GM19372 (cell line): ENCODE measurements around the gene PITX3.
"Not testable (repeated sequence)": the region's sequence is repeated elsewhere in the genome, so short reads cannot be mapped to it uniquely, and the experiment has no call there.

Experiments used
- ATAC-seq: cut with Tn5 transposase; IDR thresholded peaks from one replicate; pipeline ENCODE4 v1.9.1; 2021; ENCODE audit warnings: mild to moderate bottlenecking, low read depth, moderate library complexity; ENCODE audit not compliant: unreplicated experiment

The PITX3 gene

GRCh38 chr10:102229810-102230263 is 11.5 kb downstream of the PITX3 start:
- ATAC-seq: no peak

GRCh38 chr10:102227050-102227449 is 14.3 kb downstream of the PITX3 start:
- ATAC-seq: no peak

- no peak for ATAC-seq
Observed at GRCh38 chr10:102226542-102226870, 14.8 kb downstream of the PITX3 start.

- peak; percentile 95 for ATAC-seq
Observed at GRCh38 chr10:102225646-102226541, 15.4 kb downstream of the PITX3 start, which contains the start of gene ELOVL3. ELOVL3 (plus strand) TSS chr10:102226299; CDS start chr10:102226549, 250 bp downstream.

- ATAC-seq: no peak
Observed at GRCh38 chr10:102222797-102223196, 18.5 kb downstream of the PITX3 start.

GRCh38 chr10:102220612-102221011 is 20.7 kb downstream of the PITX3 start:
- no peak for ATAC-seq

- no peak for ATAC-seq
Observed at GRCh38 chr10:102219370-102219769, 21.9 kb downstream of the PITX3 start.

GRCh38 chr10:102213599-102213998 is 27.7 kb downstream of the PITX3 start:
- ATAC-seq: not testable (repeated sequence)

GRCh38 chr10:102211615-102212299 is 29.6 kb downstream of the PITX3 start:
- no peak for ATAC-seq

- no peak for ATAC-seq
Observed at GRCh38 chr10:102208311-102209035, 32.8 kb downstream of the PITX3 start.

GRCh38 chr10:102202386-102202785 is 38.9 kb downstream of the PITX3 start:
- ATAC-seq: no peak

- no peak for ATAC-seq
Observed at GRCh38 chr10:102200751-102201640, 40.3 kb downstream of the PITX3 start.

GRCh38 chr10:102198027-102198426 is 43.3 kb downstream of the PITX3 start:
- no peak for ATAC-seq

- no peak for ATAC-seq
Observed at GRCh38 chr10:102196893-102197292, 44.4 kb downstream of the PITX3 start.

GRCh38 chr10:102195296-102195870 is 45.9 kb downstream of the PITX3 start:
- no peak for ATAC-seq

GRCh38 chr10:102191956-102192355 is 49.4 kb downstream of the PITX3 start:
- ATAC-seq: no peak

GRCh38 chr10:102188941-102189898 is 52.1 kb downstream of the PITX3 start:
- ATAC-seq: not testable (repeated sequence)

- ATAC-seq: no peak
Observed at GRCh38 chr10:102188298-102188940, 52.9 kb downstream of the PITX3 start.
